DMS53 (cell line): Measurements from ENCODE around the gene SMG7.

Experiments used
- DNase-seq: peaks from one replicate; lab custom pipeline; 2025; lab: John Stamatoyannopoulos, UW

The SMG7 gene

GRCh38 chr1:183512450-183512849, 40.2 kb downstream of the SMG7 start:
- DNase-seq: no peak

GRCh38 chr1:183514235-183514634, 41.9 kb downstream of the SMG7 start:
- no peak for DNase-seq

GRCh38 chr1:183515002-183515689, 42.8 kb downstream of the SMG7 start:
- peak; percentile 74 for DNase-seq

GRCh38 chr1:183516725-183517124, 44.4 kb downstream of the SMG7 start:
- no peak for DNase-seq

GRCh38 chr1:183517401-183517800, 45.1 kb downstream of the SMG7 start:
- DNase-seq: no peak

- no peak for DNase-seq
Measured at GRCh38 chr1:183520379-183520778, 48.1 kb downstream of the SMG7 start.

DNA sequence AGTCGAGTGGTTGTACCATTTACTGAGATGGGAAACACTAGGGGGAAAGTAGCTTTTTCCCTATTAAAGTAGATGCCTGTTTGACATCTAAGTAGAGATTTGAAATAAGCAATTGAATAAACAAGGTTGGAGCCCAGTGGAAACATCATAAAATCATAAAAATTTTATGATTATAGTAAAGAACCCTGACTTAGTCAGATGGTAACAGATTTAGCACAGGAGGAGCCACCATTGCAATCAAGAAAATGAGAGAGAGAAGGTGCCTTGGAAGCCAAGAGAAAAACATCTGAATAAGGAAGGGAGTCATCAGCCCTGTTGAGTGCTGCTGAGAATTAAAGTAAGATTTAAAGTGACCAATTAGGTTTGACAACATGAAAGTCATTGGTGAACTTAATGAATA, 49.8 kb downstream of the SMG7 start:
- DNase-seq: no peak

GRCh38 chr1:183528577-183528976, 56.3 kb downstream of the SMG7 start:
- no peak for DNase-seq

DNA sequence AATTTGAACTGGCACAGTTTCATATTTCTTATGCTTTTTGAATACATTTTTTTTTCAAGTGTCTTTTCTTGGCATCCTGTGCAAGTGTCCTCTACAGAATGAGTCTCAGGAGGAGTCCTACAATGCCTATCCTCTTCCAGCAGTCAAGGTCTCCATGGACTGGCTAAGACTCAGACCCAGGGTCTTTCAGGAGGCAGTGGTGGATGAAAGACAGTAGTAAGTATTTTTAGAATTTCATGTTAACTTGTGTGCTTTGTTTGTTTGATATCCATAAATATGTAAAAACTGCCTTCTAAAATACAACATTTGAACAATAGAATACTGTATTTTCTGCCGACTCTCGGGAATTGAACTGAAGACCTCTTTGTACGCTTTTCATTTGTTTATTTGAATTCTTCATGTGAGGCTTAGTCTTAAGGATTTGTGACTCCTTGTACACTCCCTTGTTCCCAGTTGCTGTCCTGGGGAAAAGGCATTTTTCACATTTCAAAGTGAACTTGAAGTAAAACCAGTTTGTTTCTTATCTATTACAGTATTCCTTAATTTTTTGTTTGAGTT, 61.4 kb downstream of the SMG7 start:
- no peak for DNase-seq

DNA sequence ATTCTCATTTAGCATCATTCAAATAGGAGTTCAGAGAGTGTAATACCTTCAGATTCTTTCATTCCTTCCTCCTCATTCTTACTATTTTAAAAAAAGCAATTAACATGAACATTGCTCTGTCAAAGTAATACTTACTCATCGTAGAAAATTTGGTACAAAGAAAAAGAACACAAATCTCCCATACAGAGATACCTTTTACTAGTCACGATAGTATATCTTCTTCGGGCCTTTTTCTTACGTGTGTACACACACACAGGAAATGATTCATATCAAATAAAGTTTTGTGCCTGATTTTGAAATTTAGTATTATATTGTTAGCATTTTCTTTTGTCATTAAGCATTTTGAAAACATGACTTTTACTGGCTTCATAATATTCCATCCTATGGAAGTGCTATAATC, 65.1 kb downstream of the SMG7 start:
- no peak for DNase-seq

GRCh38 chr1:183543619-183544204, 71.4 kb downstream of the SMG7 start:
- peak; percentile 78 for DNase-seq

DNA sequence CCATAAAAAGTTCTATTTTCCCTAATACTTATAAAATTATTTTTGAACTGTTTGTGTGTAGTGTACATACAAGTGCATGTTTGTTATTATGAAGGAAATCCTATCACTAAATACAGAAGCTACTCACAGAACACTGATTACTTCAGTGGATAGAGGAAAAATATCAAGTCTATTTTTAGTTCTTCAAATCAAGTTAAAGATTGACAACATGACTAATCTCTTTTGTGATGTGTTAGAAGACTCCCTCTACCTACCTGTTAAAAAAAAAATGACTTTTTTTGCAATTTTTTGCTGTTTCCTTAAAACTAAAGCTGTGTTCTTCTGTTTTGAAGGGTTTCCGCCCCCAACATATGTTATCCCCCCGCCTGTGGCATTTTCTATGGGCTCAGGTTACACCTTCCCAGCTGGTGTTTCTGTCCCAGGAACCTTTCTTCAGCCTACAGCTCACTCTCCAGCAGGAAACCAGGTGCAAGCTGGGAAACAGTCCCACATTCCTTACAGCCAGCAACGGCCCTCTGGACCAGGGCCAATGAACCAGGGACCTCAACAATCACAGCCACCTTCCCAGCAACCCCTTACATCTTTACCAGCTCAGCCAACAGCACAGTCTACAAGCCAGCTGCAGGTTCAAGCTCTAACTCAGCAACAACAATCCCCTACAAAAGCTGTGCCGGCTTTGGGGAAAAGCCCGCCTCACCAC, 72.4 kb downstream of the SMG7 start:
- peak; percentile 54 for DNase-seq

DNA sequence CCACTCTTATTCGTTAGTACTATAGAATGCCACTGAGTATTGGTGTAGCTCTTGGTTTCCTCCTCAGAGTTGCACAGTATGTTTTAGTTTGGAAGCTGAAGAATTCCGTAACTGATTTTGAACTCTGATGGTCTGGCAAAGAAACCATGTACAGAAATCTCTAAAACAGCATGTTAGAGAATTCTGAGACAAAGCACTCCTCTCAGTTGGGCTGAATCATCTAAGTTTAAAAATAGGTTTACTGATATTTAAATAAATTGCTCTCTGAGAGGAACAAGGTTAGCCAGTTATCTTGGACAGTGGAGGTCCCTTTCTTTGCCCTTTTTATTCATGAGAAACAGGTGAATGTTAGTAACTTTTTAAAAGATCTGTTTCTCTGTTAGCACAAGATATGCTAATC, 74.1 kb downstream of the SMG7 start:
- no peak for DNase-seq

DNA sequence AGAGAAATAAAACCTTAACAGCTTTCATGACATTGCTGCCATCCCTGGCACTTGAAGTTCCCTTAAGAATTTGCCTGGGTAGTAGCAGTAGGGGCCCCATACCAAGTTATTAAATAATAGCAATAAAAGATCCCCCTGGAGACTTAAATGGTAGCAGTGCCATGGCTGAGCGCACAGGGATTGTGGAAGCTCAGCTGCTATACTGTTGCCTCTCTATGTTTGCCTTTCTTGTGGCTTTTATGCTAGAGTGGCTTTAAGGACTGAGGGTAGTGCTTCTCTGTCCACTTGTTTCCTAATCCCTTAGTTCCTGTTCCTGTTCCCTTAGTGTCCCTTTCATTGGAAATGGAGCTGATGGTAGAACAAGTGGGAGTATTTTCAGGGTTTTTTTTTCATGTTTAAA, 75.8 kb downstream of the SMG7 start:
- peak; percentile 96 for DNase-seq

- peak; percentile 28 for DNase-seq
Measured at GRCh38 chr1:183550915-183551314, 78.6 kb downstream of the SMG7 start.

DNA sequence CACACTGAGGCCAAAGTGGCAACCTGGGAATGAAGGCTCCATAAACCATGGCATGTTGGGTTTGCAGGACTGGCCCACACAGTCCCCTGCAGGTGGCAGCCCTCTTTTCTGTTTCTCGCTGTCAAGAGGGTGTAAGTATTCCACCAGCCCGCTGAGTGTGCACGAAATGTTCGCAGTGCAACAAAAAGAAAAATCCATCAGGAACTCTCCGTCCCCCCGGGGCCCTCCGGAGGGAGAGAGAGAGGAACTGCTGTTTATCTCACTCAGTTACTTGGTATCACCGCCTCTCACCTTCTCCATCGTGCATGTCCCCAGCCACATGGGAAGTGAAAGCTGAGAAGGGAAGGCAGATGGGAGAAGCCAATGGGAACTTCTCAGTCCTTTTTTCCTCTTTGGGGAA, 79.6 kb downstream of the SMG7 start:
- DNase-seq: no peak

DNA sequence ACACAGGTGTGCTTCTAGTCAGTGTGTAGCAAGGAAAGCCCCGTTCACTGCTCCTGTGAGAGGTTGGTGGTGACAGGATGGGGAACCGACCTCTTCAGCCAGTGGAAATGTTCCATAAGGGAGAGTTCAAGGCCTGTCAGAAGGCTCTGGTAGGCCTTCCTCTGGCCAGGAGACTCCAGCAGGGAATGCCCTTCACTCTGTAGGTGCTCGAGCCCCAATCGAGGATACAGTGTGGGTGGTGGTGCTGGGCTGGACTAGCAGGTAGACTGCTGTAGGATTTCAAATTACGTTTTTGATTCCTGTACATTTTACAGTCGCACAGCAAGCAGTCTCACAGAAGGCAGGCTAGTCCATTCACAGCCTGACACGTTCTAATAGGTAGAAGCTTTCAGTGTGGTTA, 80.1 kb downstream of the SMG7 start:
- DNase-seq: no peak

- no peak for DNase-seq
Measured at GRCh38 chr1:183552891-183553290, 80.6 kb downstream of the SMG7 start.

DNA sequence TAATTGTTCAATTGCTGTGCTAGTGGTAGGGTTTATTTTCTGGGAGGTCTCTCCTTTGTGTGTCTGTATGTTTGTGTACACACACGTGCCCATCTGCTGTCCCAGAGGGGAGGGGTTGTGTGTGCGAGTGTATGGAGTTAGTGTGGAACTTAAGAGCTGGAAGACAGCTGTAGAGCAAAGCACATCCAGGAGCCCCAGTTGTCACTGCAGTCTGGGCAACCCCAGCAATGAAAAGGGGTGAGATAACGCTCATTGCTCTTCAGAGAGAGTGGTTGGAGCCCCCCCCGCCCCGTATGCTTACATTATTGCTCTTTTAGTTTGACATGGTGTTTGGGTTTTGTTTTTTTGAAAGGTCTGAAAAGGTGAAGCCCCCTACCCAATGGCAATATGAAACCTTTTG, 81.0 kb downstream of the SMG7 start:
- DNase-seq: no peak

GRCh38 chr1:183553764-183554163, 81.5 kb downstream of the SMG7 start:
- peak; percentile 12 for DNase-seq

DNA sequence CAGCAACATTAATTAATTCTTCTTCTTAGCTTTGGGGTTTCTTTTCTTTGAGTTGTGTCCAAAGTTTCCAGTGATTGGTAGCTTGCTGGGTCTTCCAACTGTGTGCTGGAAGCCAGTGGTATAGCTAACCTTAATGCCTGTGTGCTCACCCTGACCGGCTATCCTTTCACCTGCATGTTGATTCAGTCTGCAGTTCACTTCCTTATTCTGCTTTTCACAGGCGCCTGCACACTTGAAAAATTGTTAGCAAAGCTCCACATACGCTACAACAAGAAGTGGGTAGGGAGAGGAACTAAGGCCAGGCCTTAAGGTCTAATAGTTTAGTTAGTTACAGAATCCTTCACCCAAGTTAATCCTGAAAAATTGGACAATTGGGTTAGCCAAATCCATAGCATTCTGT, 82.3 kb downstream of the SMG7 start:
- DNase-seq: peak; percentile 82

GRCh38 chr1:183559061-183559460, 86.8 kb downstream of the SMG7 start:
- no peak for DNase-seq

DNA sequence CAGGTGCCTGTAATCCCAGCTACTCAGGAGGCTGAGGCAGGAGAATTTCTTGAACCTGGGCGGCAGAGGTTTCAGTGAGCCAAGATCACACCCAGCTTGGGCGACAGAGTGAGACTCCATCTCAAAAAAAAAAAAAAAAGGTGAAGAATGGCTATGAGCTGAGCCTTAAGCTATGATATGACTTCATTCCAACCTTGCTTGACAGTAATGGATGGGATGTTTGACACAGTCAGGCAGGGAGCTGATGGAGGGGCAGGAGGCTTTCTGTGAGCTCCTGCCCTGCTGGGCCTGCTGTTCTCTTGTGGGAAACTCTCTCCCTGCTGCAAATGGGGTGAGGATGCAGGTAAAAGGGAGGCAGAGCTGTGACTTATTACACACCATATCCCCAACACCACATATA, 90.4 kb downstream of the SMG7 start:
- no peak for DNase-seq
